ENCODE results near the gene RBKS. TPM values are rescaled to one million over a fixed set of nuclear protein-coding genes. Genes with fewer than 3 reads are reported as not detected.

The RBKS gene
- total and polyA plus RNA-seq, 2 of the 13 experiments (the other 11 are each of a cell fraction or from before 2014, with no cell fraction given), result 7.7 to 8.3 TPM

- TF ChIP-seq ZNF609 (CRISPR knock-in tag; IDR thresholded peaks at IDR 0.05; ENCODE audit: borderline replicate concordance), result peak; percentile 52
- peak; percentile 99 for TF ChIP-seq AGO2 (optimal IDR thresholded peaks at IDR 0.05; ENCODE audit: low read depth, low read length)
- TF ChIP-seq ZBTB7B (CRISPR knock-in tag; IDR thresholded peaks at IDR 0.05), result peak; percentile 94
- 0 out of 2 replicates have a peak, but pooled peaks have one; percentile 35 for TF ChIP-seq ZNF550 (CRISPR knock-in tag; IDR thresholded peaks at IDR 0.05; ENCODE audit: borderline replicate concordance)
- peak; percentile 97; the same call in 1 of the 2 replicates for TF ChIP-seq ZNF569 (CRISPR knock-in tag; IDR thresholded peaks at IDR 0.05; ENCODE audit: borderline replicate concordance)
- TF ChIP-seq, protein P1, sequence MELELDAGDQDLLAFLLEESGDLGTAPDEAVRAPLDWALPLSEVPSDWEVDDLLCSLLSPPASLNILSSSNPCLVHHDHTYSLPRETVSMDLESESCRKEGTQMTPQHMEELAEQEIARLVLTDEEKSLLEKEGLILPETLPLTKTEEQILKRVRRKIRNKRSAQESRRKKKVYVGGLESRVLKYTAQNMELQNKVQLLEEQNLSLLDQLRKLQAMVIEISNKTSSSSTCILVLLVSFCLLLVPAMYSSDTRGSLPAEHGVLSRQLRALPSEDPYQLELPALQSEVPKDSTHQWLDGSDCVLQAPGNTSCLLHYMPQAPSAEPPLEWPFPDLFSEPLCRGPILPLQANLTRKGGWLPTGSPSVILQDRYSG (CRISPR knock-in tag; IDR thresholded peaks at IDR 0.05), result peak; percentile 81; the same call in 1 of the 2 replicates
- TF ChIP-seq RCOR2 (CRISPR knock-in tag; IDR thresholded peaks at IDR 0.05), result peak; percentile 23; the same call in 1 of the 2 replicates
- TF ChIP-seq, protein P2, sequence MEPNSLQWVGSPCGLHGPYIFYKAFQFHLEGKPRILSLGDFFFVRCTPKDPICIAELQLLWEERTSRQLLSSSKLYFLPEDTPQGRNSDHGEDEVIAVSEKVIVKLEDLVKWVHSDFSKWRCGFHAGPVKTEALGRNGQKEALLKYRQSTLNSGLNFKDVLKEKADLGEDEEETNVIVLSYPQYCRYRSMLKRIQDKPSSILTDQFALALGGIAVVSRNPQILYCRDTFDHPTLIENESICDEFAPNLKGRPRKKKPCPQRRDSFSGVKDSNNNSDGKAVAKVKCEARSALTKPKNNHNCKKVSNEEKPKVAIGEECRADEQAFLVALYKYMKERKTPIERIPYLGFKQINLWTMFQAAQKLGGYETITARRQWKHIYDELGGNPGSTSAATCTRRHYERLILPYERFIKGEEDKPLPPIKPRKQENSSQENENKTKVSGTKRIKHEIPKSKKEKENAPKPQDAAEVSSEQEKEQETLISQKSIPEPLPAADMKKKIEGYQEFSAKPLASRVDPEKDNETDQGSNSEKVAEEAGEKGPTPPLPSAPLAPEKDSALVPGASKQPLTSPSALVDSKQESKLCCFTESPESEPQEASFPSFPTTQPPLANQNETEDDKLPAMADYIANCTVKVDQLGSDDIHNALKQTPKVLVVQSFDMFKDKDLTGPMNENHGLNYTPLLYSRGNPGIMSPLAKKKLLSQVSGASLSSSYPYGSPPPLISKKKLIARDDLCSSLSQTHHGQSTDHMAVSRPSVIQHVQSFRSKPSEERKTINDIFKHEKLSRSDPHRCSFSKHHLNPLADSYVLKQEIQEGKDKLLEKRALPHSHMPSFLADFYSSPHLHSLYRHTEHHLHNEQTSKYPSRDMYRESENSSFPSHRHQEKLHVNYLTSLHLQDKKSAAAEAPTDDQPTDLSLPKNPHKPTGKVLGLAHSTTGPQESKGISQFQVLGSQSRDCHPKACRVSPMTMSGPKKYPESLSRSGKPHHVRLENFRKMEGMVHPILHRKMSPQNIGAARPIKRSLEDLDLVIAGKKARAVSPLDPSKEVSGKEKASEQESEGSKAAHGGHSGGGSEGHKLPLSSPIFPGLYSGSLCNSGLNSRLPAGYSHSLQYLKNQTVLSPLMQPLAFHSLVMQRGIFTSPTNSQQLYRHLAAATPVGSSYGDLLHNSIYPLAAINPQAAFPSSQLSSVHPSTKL (CRISPR knock-in tag; IDR thresholded peaks at IDR 0.05), result peak; percentile 65
- TF ChIP-seq JARID2 (CRISPR knock-in tag; IDR thresholded peaks at IDR 0.05; ENCODE audit: insufficient replicate concordance), result no peak
- peak; percentile 87 for TF ChIP-seq ELF1 (CRISPR knock-in tag; IDR thresholded peaks at IDR 0.05)
- peak; percentile 98 for TF ChIP-seq ZNF225 (CRISPR knock-in tag; IDR thresholded peaks at IDR 0.05)
- no peak for TF ChIP-seq ZNF747 (CRISPR knock-in tag; IDR thresholded peaks at IDR 0.05; ENCODE audit: borderline replicate concordance)
- TF ChIP-seq CEBPB (IDR thresholded peaks at IDR 0.05; ENCODE audit: borderline replicate concordance, low read depth, low read length), result no peak
- TF ChIP-seq, protein P3, sequence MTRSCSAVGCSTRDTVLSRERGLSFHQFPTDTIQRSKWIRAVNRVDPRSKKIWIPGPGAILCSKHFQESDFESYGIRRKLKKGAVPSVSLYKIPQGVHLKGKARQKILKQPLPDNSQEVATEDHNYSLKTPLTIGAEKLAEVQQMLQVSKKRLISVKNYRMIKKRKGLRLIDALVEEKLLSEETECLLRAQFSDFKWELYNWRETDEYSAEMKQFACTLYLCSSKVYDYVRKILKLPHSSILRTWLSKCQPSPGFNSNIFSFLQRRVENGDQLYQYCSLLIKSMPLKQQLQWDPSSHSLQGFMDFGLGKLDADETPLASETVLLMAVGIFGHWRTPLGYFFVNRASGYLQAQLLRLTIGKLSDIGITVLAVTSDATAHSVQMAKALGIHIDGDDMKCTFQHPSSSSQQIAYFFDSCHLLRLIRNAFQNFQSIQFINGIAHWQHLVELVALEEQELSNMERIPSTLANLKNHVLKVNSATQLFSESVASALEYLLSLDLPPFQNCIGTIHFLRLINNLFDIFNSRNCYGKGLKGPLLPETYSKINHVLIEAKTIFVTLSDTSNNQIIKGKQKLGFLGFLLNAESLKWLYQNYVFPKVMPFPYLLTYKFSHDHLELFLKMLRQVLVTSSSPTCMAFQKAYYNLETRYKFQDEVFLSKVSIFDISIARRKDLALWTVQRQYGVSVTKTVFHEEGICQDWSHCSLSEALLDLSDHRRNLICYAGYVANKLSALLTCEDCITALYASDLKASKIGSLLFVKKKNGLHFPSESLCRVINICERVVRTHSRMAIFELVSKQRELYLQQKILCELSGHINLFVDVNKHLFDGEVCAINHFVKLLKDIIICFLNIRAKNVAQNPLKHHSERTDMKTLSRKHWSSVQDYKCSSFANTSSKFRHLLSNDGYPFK (CRISPR knock-in tag; IDR thresholded peaks at IDR 0.05; ENCODE audit: borderline replicate concordance), result peak; percentile 97
- no peak for TF ChIP-seq IKZF1 (IDR thresholded peaks at IDR 0.05)
- peak; percentile 58; the same call in 1 of the 2 replicates for TF ChIP-seq NKX3-1 (CRISPR knock-in tag; IDR thresholded peaks at IDR 0.05)
Observed at GRCh38 chr2:27771548-27772335, 118.4 kb downstream of the RBKS start, which contains the start of gene MRPL33 (continued).

Data from HepG2 (cell line).